Embryonic facial prominence (tissue), 1 donor: ENCODE measurements around the gene SHLD2.
"Not testable (repeated sequence)": the region's sequence is repeated elsewhere in the genome, so short reads cannot be mapped to it uniquely, and the experiment has no call there.

ENCODE experiments used
- DNase-seq: peaks from one replicate; pipeline ENCODE4 v3.0.0-alpha.2; 2016; ENCODE audit errors: extremely low spot score

Gene SHLD2

GRCh38 chr10:87085537-87085936 is 9.5 kb upstream of the SHLD2 start:
- DNase-seq, result no peak

- no peak for DNase-seq
Observed at GRCh38 chr10:87089746-87090145, 5.3 kb upstream of the SHLD2 start.

- DNase-seq, result no peak
Observed at GRCh38 chr10:87090779-87091178, 4.2 kb upstream of the SHLD2 start.

- DNase-seq, result peak; percentile 33
Observed at GRCh38 chr10:87092376-87092860, 2.6 kb upstream of the SHLD2 start.

GRCh38 chr10:87092861-87093631 is 2.0 kb upstream of the SHLD2 start:
- DNase-seq, result peak; percentile 33

GRCh38 chr10:87093632-87094372 is 1.2 kb upstream of the SHLD2 start:
- DNase-seq, result no peak

- peak; percentile 52 for DNase-seq
Observed at GRCh38 chr10:87095236-87095945, 385 bp downstream of the SHLD2 start.

- DNase-seq, result no peak
Observed at GRCh38 chr10:87101996-87102395, 7.0 kb downstream of the SHLD2 start.

- not testable (repeated sequence) for DNase-seq
Observed at GRCh38 chr10:87104727-87105126, 9.7 kb downstream of the SHLD2 start.

- no peak for DNase-seq
Observed at GRCh38 chr10:87105446-87106124, 10.6 kb downstream of the SHLD2 start.

- DNase-seq, result not testable (repeated sequence)
Observed at GRCh38 chr10:87118122-87118521, 23.1 kb downstream of the SHLD2 start.

GRCh38 chr10:87119029-87119428 is 24.0 kb downstream of the SHLD2 start:
- not testable (repeated sequence) for DNase-seq

GRCh38 chr10:87123351-87123750 is 28.3 kb downstream of the SHLD2 start:
- DNase-seq, result not testable (repeated sequence)

- DNase-seq, result not testable (repeated sequence)
Observed at GRCh38 chr10:87127048-87127447, 32.0 kb downstream of the SHLD2 start.

- DNase-seq, result not testable (repeated sequence)
Observed at GRCh38 chr10:87127607-87128156, 32.7 kb downstream of the SHLD2 start.

- DNase-seq, result not testable (repeated sequence)
Observed at GRCh38 chr10:87132176-87132575, 37.2 kb downstream of the SHLD2 start.

- DNase-seq, result not testable (repeated sequence)
Observed at GRCh38 chr10:87133936-87134335, 38.9 kb downstream of the SHLD2 start.

GRCh38 chr10:87134440-87134839 is 39.4 kb downstream of the SHLD2 start:
- DNase-seq, result not testable (repeated sequence)

- not testable (repeated sequence) for DNase-seq
Observed at GRCh38 chr10:87137478-87137877, 42.5 kb downstream of the SHLD2 start.

- not testable (repeated sequence) for DNase-seq
Observed at GRCh38 chr10:87142230-87143108, 47.5 kb downstream of the SHLD2 start.
